Testis (tissue), 2 donors: ENCODE measurements around the gene MYLK.

Source experiments
- POLR2A ChIP-seq: fragments of 450-650 bp; IDR thresholded peaks from one replicate; pipeline ENCODE4 v1.6.1; 2017; ENCODE audit warnings: antibody characterized with exemption, mild to moderate bottlenecking, moderate library complexity
- TF ChIP-seq, protein P1 (sequence below), 3 experiments: fragments of 450-650 bp in 2 of 3; fragments of 200-600 bp in 1 of 3; sonication (generic) in 1 of 3; IDR thresholded peaks; one replicate each; pipeline ENCODE4 v1.5.1; 2016 to 2019; ENCODE audit warnings: antibody characterized with exemption in 3 of 3, mild to moderate bottlenecking in 2 of 3, moderate library complexity in 1 of 3

DNA sequence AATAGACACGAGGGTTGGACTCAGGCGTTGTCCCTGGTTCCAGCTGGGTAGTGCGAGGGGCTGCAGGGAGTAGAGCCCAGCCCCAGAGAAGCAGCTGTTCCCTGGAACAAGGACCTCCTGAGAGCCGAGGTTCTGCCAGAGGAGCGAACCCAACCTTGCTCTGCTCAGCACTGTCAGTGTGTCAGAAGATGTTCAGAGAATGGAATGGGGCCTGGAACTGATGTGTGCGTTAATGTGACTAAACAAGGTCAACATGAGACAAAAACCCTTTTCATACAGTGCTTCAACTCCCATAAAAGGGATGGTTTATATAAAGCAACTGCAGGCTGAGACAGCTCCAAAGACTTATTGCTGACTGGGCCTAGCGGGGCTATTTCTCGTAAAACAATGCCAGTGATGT lies 263.8 kb downstream of the MYLK start:
- TF ChIP-seq, protein P1, sequence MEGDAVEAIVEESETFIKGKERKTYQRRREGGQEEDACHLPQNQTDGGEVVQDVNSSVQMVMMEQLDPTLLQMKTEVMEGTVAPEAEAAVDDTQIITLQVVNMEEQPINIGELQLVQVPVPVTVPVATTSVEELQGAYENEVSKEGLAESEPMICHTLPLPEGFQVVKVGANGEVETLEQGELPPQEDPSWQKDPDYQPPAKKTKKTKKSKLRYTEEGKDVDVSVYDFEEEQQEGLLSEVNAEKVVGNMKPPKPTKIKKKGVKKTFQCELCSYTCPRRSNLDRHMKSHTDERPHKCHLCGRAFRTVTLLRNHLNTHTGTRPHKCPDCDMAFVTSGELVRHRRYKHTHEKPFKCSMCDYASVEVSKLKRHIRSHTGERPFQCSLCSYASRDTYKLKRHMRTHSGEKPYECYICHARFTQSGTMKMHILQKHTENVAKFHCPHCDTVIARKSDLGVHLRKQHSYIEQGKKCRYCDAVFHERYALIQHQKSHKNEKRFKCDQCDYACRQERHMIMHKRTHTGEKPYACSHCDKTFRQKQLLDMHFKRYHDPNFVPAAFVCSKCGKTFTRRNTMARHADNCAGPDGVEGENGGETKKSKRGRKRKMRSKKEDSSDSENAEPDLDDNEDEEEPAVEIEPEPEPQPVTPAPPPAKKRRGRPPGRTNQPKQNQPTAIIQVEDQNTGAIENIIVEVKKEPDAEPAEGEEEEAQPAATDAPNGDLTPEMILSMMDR (IDR thresholded peaks at IDR 0.05): no peak
- TF ChIP-seq POLR2A: no peak
